B cell (primary cell): Measurements from ENCODE around the gene RPL28.

Experiments
- CTCF ChIP-seq: fragments of 200-600 bp; IDR thresholded peaks from one replicate; pipeline ENCODE4 v1.8.0; 2022; ENCODE audit warnings: antibody characterized with exemption, mild to moderate bottlenecking
- EZH2 ChIP-seq: IDR thresholded peaks from 2 replicates; pipeline ENCODE4 v1.6.1; 2012; ENCODE audit warnings: borderline replicate concordance, low read depth, mild to moderate bottlenecking, moderate library complexity, low read length; ENCODE audit not compliant: insufficient read depth, poor library complexity, severe bottlenecking

GRCh38 chr19:55365964-55366363 lies 19.8 kb upstream of the RPL28 start:
- TF ChIP-seq CTCF (no peak), EZH2 (no peak)
